ENCODE measurements around the gene ZNF593. TPM values are rescaled to one million over a fixed set of nuclear protein-coding genes. Genes with fewer than 3 reads are reported as not detected.
A peak's percentile ranks its signal among the peaks of the same experiment; 100 is the strongest.

The ZNF593 gene
- total and polyA plus RNA-seq, 9 of the 15 experiments (the other 6 are each of a cell fraction or from before 2014, with no cell fraction given) = 9.8 to 334 (median 48.2) TPM

DNA sequence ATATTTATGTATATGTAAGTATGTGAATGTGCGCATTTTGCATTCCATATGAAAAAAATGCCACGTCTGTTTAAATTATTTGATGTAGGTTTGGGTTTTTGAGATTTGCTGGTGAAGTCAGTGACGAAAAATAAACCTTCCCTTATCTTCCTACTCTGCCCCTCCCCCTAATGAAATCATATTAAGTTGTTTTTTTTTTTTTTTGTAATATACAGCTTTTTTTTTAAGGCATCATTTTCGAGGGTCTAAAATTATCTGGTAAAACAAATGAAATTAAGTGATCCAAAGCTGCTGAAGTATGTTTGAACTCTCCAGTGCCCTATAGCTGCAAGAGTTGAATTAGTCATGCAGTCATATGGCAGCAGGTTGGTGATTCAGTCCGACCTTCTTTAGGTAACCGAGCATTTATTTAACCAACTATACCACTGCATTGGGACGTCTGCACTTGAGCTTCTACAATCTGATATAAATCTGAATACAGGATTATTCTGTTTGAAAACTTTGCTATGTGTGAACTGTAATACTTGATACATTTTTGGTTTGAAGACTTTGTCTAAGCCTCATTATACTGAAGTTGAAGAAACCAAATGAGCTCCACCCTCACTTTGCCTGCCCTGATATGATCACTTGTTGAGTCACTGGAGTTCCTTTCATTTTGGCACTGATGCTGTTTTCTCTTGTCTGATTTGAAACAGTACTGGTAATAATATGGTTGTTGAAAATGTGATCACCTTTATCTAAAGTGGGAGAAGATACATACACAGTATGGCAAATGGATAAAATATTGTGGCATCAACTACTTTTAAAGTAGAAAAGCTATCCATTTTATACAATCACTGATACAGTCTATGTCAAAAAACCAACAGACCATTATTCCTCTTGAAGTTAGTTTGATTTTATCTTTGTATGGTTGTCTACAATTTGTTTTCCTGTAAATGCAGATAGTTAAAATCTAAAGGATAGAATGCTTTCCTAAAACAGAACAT lies 46.4 kb upstream of the ZNF593 start (continued):
- TF ChIP-seq SIRT6 (IDR thresholded peaks at IDR 0.05; ENCODE audit: low read depth, low read length) (no peak), SIN3B (IDR thresholded peaks at IDR 0.05; ENCODE audit: low read depth) (no peak), TEAD2 (tag; IDR thresholded peaks at IDR 0.05) (0 out of 2 replicates have a peak, but pooled peaks have one; percentile 10), NR2C2 (CRISPR knock-in tag; IDR thresholded peaks at IDR 0.05) (no peak), NR2C2 (tag; IDR thresholded peaks at IDR 0.05) (peak; percentile 75), TEAD1 (CRISPR knock-in tag; IDR thresholded peaks at IDR 0.05) (peak in 1 of 2 experiments; percentile 66; a peak in 1 of 4 replicates), MTA1 (IDR thresholded peaks at IDR 0.05; ENCODE audit: borderline replicate concordance) (peak; percentile 73), NFE2 (IDR thresholded peaks at IDR 0.05; ENCODE audit: low read depth) (peak; percentile 90), POLR2AphosphoS2 (IDR thresholded peaks at IDR 0.05; ENCODE audit: low read length) (no peak), RBFOX2 (IDR thresholded peaks at IDR 0.05; ENCODE audit: low read depth, low read length) (peak; percentile 49; the same call in 1 of the 2 replicates), MYNN (IDR thresholded peaks at IDR 0.05) (0 out of 2 replicates have a peak, but pooled peaks have one; percentile 30), MYNN (CRISPR knock-in tag; IDR thresholded peaks at IDR 0.05) (no peak), ESRRA (IDR thresholded peaks at IDR 0.05; ENCODE audit: borderline replicate concordance, low read depth) (0 out of 2 replicates have a peak, but pooled peaks have one; percentile 11), GATAD2B (IDR thresholded peaks at IDR 0.05; ENCODE audit: borderline replicate concordance) (peak; percentile 73; the same call in 1 of the 2 replicates)
- TF ChIP-seq, protein P1, sequence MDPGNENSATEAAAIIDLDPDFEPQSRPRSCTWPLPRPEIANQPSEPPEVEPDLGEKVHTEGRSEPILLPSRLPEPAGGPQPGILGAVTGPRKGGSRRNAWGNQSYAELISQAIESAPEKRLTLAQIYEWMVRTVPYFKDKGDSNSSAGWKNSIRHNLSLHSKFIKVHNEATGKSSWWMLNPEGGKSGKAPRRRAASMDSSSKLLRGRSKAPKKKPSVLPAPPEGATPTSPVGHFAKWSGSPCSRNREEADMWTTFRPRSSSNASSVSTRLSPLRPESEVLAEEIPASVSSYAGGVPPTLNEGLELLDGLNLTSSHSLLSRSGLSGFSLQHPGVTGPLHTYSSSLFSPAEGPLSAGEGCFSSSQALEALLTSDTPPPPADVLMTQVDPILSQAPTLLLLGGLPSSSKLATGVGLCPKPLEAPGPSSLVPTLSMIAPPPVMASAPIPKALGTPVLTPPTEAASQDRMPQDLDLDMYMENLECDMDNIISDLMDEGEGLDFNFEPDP (CRISPR knock-in tag; IDR thresholded peaks at IDR 0.05) = 0 out of 2 replicates have a peak, but pooled peaks have one; percentile 8
- TF ChIP-seq, protein P2, sequence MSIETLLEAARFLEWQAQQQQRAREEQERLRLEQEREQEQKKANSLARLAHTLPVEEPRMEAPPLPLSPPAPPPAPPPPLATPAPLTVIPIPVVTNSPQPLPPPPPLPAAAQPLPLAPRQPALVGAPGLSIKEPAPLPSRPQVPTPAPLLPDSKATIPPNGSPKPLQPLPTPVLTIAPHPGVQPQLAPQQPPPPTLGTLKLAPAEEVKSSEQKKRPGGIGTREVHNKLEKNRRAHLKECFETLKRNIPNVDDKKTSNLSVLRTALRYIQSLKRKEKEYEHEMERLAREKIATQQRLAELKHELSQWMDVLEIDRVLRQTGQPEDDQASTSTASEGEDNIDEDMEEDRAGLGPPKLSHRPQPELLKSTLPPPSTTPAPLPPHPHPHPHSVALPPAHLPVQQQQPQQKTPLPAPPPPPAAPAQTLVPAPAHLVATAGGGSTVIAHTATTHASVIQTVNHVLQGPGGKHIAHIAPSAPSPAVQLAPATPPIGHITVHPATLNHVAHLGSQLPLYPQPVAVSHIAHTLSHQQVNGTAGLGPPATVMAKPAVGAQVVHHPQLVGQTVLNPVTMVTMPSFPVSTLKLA (conservative IDR thresholded peaks at IDR 0.05) = peak; percentile 48 to 59; a peak in 2 of 4 replicates
- TF ChIP-seq, protein P3, sequence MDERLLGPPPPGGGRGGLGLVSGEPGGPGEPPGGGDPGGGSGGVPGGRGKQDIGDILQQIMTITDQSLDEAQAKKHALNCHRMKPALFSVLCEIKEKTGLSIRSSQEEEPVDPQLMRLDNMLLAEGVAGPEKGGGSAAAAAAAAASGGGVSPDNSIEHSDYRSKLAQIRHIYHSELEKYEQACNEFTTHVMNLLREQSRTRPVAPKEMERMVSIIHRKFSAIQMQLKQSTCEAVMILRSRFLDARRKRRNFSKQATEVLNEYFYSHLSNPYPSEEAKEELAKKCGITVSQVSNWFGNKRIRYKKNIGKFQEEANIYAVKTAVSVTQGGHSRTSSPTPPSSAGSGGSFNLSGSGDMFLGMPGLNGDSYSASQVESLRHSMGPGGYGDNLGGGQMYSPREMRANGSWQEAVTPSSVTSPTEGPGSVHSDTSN (CRISPR knock-in tag; IDR thresholded peaks at IDR 0.05; ENCODE audit: low read depth) = no peak
- TF ChIP-seq, protein P3 (tag; conservative IDR thresholded peaks at IDR 0.05; ENCODE audit: low read depth) = peak; percentile 59; the same call in 1 of the 2 replicates
